GM18867 (cell line): ENCODE results near the gene DOCK3.
"Not testable (repeated sequence)": the region's sequence is repeated elsewhere in the genome, so short reads cannot be mapped to it uniquely, and the experiment has no call there.

Experiments
- ATAC-seq: cut with Tn5 transposase; IDR thresholded peaks from one replicate; pipeline ENCODE4 v1.9.1; 2021; ENCODE audit warnings: mild to moderate bottlenecking, moderate library complexity; ENCODE audit not compliant: unreplicated experiment

The DOCK3 gene

GRCh38 chr3:50876947-50877346 is 202.2 kb downstream of the DOCK3 start:
- ATAC-seq = no peak

- not testable (repeated sequence) for ATAC-seq
Measured at GRCh38 chr3:50882733-50883132, 208.0 kb downstream of the DOCK3 start.

DNA sequence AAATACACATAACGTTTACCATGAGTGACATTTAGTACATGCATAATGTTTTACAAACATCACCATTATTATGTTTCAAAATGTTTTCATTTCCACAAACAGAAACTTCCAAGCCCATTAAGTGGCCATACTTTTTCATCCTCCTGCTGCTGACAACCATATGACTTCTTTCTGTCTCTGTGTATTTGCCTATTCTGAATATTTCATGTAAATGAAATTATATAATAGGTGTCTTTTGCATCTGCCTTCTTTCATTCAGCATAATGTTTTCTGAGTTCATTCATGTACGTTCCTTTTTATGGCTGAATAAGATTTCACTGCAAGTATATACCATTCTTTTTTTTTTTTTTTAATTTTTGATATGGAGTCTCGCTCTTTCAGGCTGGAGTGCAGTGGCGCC is 209.0 kb downstream of the DOCK3 start:
- ATAC-seq = no peak

DNA sequence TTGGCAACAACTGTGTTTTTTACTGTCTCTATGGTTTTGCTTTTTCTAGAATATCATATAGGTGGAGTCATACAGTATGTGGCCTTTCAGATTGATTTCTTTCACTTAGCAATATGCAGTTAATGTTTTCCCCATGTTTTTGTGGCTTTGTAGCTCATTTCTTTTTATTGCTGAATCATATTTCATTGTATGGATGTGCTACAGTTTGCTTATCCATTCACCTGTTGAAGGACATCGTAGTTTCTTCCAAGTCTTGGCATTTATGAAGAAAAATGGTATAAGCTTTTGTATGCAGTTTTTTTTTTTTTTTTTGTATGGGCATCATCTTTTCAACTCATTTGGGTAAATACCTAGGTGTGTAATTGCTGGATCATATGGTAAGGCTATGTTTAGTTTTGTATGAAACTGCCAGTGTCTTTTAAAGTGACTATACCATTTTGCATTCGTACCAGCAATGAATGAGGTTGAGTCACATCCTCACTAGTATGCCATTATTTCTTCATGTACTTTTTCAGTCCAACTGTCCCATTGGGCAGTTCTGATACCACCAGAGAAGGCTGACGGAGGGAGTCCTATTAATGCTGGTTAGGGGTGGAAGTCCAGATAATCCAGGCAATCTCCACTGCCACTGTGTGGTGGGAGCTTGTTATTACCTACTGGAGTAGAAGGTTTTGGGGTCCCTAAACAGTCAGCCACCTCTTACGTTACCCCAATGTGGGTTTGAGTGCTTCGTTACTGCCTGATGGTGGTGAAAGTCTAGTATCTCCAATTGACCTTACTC is 210.5 kb downstream of the DOCK3 start:
- ATAC-seq = no peak

GRCh38 chr3:50890688-50891344 is 216.1 kb downstream of the DOCK3 start:
- no peak for ATAC-seq

- ATAC-seq = not testable (repeated sequence)
Measured at GRCh38 chr3:50901097-50901496, 226.4 kb downstream of the DOCK3 start.

DNA sequence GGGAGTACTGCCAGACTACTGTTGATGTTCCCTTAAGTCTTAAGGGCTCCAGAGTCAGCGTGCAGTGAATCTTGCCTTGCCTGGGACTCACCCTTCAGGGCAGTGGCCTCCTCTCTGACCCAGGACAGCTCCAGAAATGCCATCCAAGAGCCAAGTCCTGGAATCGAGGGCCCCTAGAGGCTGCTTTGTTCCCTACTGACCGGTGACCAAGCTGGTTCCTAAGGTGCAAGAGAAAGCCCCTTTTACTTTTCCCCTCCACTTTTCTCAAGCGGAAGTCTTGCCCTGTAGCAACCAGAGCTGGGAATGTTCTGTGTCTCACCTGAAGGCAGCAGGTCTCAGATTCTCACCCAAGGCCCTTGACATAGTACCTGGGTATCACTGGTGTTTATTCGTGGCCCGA is 238.0 kb downstream of the DOCK3 start:
- ATAC-seq = no peak

GRCh38 chr3:50913260-50913659 is 238.5 kb downstream of the DOCK3 start:
- ATAC-seq = no peak

- not testable (repeated sequence) for ATAC-seq
Measured at GRCh38 chr3:50922071-50922470, 247.3 kb downstream of the DOCK3 start.

DNA sequence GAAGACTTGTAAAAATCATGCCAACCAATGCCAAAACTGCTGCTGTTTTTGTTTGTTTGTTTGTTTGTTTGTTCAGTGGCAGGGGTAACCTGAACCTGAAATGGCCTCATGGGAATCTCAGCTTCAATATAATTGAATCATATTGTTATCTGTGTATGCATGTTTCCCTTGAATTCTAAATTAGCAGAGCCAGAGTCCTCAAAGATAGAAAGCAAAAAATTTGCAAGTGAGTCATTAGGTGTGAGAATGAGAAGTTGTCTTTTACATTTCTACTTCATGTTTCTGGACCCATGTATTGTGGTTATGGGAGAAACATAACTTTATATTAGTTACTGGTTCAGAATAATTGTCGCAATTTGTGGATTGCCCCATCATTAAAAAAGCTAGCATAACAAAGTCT is 249.2 kb downstream of the DOCK3 start:
- no peak for ATAC-seq

DNA sequence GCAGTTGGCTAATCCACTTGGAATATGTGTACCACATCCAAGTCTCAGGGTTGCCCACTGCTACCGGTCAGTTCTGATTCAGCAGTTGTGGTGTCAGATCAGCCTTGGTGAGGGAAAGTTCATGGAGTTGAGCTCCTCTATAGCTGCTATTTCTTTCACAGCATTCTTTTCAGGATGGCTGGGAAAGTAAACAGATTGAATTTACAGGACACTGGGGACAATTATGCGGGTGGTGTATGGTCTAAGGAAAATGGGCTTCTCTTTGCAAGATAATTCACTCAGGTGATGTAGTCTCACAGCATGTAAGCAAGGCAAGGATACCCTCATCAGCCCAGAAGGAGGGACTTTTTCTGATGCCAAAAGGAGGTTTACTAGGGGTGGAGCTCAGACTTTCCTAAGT is 249.9 kb downstream of the DOCK3 start:
- ATAC-seq = no peak

DNA sequence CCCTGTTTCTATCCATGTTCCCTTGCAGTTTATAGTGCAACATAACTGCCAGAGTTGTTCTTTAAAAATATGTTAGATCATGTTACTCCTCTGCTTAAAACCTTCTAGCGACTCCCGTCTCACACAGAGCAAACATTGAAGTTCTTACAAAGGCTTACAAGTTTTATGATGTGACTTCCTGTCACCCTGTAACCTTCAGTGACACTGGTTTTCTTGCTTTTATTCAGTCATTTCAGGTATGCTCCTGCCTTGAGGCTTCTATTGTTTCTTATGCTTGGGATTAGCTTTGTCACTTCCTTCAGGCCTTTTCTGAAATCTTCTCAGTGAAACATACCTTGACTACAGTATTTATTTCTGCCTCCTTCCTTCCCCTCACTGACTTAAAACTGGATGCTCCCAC is 252.1 kb downstream of the DOCK3 start:
- ATAC-seq = no peak

- no peak for ATAC-seq
Measured at GRCh38 chr3:50930371-50931208, 255.9 kb downstream of the DOCK3 start.

GRCh38 chr3:50932918-50933317 is 258.2 kb downstream of the DOCK3 start:
- not testable (repeated sequence) for ATAC-seq

GRCh38 chr3:50936389-50936788 is 261.7 kb downstream of the DOCK3 start:
- ATAC-seq = no peak

DNA sequence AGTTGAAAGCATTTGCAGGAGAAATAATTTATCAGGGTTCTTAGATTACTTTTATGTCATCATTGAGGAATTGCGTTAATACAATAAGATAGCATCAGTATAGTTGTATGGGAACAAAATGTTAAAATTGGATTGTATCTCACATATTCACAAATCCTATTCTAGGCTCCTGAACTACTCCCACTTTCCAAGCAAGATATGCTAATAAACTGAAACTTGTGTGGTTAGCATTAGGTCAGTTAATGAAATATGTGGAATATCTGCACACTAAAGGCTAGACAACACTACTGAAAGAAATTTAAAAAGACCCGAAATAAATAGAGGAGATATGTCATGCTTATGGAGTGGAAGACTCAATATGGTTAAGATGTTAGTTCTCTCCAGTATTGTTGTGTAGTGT is 272.7 kb downstream of the DOCK3 start:
- no peak for ATAC-seq

DNA sequence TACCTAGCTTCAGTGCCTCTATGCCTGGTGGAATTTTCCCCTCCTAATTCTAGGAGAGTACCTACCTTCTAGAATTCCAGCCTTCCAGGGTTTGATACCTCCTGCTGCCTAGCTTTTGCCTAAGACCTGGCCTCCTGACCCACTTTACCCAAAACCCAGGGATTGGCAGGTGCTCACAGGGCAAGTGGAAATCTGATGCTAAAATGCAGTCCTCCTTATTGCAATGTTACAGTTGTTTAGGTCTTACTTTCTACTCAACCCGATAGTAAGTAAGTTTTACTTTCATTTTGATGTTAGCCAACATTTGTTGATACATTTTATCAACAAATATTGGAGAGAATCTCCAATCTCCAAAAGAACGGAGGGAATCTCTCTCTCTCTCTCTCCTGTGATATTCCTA is 275.9 kb downstream of the DOCK3 start:
- peak; percentile 52 for ATAC-seq

DNA sequence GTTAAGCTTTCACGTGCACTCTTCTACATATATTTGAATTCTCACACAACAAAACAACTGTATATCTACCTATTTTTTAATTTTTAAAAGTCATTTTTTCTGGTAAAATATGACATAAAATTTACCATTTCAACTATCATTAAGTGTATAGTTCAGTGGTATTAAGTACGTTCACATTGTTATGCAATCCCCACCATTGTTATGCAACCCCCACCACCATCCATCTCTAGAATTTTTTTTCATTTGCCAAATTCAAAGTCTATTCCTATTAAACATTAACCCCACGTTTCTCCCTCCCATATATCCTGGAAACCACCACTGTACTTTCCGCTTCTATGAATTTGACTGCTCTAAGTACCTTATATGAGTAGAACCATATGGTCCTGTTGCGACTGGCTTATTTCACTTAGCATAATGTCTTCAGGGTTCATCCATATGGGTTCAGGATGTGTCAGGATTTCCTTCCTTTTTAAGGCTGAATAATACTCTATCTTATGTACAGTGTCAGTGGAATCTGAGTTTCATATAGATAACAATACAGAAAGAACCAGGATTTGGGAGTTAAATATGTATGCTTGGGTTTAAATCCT is 279.2 kb downstream of the DOCK3 start:
- no peak for ATAC-seq

- no peak for ATAC-seq
Measured at GRCh38 chr3:50961386-50961785, 286.7 kb downstream of the DOCK3 start.

DNA sequence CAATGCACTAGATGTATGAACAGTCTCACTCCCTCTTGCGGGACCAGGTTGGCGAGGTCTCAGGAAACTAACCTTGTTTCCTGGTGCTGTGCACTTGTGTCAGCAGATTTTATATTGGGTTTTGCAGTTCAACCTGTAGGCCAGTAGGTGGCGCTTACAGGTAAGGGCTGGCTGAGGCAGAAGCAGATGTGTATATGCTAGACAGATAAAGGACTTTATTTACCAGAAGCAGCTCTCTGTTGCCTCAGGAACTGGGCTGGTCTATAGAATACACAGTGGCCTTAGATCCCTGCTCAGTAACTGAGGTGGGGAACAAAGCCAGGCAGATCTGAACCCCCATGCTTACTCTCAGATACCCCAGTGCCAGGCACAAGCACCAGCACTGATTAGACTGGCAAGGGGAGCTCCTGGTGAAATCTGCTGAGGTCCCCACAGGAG is 296.8 kb downstream of the DOCK3 start:
- ATAC-seq = peak; percentile 72

DNA sequence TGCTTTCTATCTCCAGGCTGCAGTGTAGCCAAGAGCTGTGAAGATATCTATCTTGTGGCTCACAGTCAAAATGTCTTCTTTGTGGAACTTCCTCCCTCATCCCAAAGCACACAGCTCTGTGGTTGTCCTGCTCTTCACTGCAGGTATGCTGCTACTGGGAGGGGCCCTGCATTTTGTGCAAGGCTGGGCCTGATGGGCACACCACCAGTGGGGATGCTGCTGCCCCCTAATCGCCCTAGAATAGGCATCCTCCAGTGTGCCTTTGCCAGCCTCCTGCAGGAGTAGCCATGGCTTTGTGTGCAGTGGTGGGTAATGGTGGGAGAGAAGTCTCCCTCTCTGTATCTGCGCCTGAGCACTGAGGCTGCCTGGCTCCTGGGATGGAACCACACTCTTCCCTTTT is 297.3 kb downstream of the DOCK3 start:
- ATAC-seq = no peak
